Adrenal gland (tissue), 5 donors: ENCODE results near the gene NUP42.

ENCODE experiments used
- CTCF ChIP-seq, 6 experiments: fragments of 450-650 bp in 4 of 6; fragments of 200-600 bp in 2 of 6; sonication (generic) in 1 of 6; IDR thresholded peaks; 1 replicate in 5 of 6; 2 replicates in 1 of 6; pipeline versions ENCODE4 v1.5.1 to v1.8.0; 2016 to 2021; ENCODE audit warnings: antibody characterized with exemption in 6 of 6, mild to moderate bottlenecking in 2 of 6, moderate library complexity in 1 of 6
- POLR2A ChIP-seq, 2 donors: fragments of 450-650 bp; IDR thresholded peaks; one replicate each; pipeline ENCODE4 v1.6.1; 2017; ENCODE audit warnings: antibody characterized with exemption in 2 of 2, mild to moderate bottlenecking in 2 of 2, moderate library complexity in 1 of 2
- donor health status: DM: no; HTN: no; CAD: no.

- TF ChIP-seq CTCF (IDR thresholded peaks at IDR 0.05) = no peak
- no peak for TF ChIP-seq POLR2A (IDR thresholded peaks at IDR 0.05)
These were observed 24.3 kb downstream of the NUP42 start for GRCh38 chr7:23205909-23206767.
